IMR-90 (cell line): ENCODE measurements around the gene TMEM170A. TPM values are rescaled to one million over a fixed set of nuclear protein-coding genes. Genes with fewer than 3 reads are reported as not detected.

Experiments
- ATAC-seq: fragments of 200-7000 bp; cut with Tn5 transposase; 2 replicates; pipeline ENCODE4 v1.9.1; 2020; ENCODE audit warnings: low read depth, mild to moderate bottlenecking, moderate library complexity
- BruUV-seq: library from RNA; stranded (reverse); fragments of 400-500 nt; replicated peaks from 2 replicates; lab custom pipeline; 2021; lab: Mats Ljungman, UMichigan
- CTCF ChIA-PET: fragments of 300-600 bp; formaldehyde crosslinking; extraction: SDS; loops from one replicate; lab custom pipeline; 2021; ENCODE audit warnings: antibody characterized with exemption; lab: Yijun Ruan, JAX
- POLR2A ChIA-PET: fragments of 300-600 bp; sonication (Branson Sonifier 250); formaldehyde crosslinking; loops from one replicate; lab custom pipeline; 2022; ENCODE audit warnings: antibody characterized with exemption; ENCODE audit not compliant: unreplicated experiment; lab: Charles Lee
- DNase-seq: peaks from one replicate; pipeline ENCODE4 v3.0.0; 2013
- H2AFZ ChIP-seq: replicated peaks from 2 replicates; pipeline ENCODE3; 2013; ENCODE audit warnings: low read length, mild to moderate bottlenecking; ENCODE audit not compliant: poor library complexity
- H2AK5ac ChIP-seq: 2 replicates; pipeline ENCODE4 v1.6.1; 2013; ENCODE audit warnings: low read depth, low read length, inconsistent platforms
- H2AK9ac ChIP-seq: replicated peaks from 2 replicates; pipeline ENCODE3; 2013; ENCODE audit warnings: mild to moderate bottlenecking, low read depth, low read length, moderate library complexity; ENCODE audit not compliant: poor library complexity
- H2BK120ac ChIP-seq: 2 replicates; pipeline ENCODE4 v1.6.1; 2013; ENCODE audit warnings: low read depth, low read length, inconsistent platforms
- H2BK15ac ChIP-seq: 3 replicates; pipeline ENCODE4 v1.6.1; 2013; ENCODE audit warnings: low read depth, low read length, inconsistent platforms
- H2BK20ac ChIP-seq: 2 replicates; pipeline ENCODE4 v1.6.1; 2013; ENCODE audit warnings: low read depth, mild to moderate bottlenecking, inconsistent platforms, low read length, moderate library complexity
- H2BK5ac ChIP-seq: 2 replicates; pipeline ENCODE4 v1.6.1; 2013; ENCODE audit warnings: mild to moderate bottlenecking, low read depth, low read length, inconsistent platforms; ENCODE audit not compliant: poor library complexity, severe bottlenecking
- H3K14ac ChIP-seq: replicated peaks from 2 replicates; pipeline ENCODE4 v1.6.1; 2013; ENCODE audit warnings: low read depth, low read length, inconsistent platforms
- H3K18ac ChIP-seq: 2 replicates; pipeline ENCODE4 v1.6.1; 2013; ENCODE audit warnings: low read depth, low read length, control low read depth
- H3K23ac ChIP-seq: 2 replicates; pipeline ENCODE4 v1.6.1; 2013; ENCODE audit warnings: low read depth, low read length, inconsistent platforms
- H3K27ac ChIP-seq: 2 replicates; pipeline ENCODE4 v1.5.1; 2013; ENCODE audit warnings: mild to moderate bottlenecking, control low read depth, low read length; ENCODE audit not compliant: insufficient read depth
- H3K27me3 ChIP-seq: 2 replicates; pipeline ENCODE4 v1.6.1; 2013; ENCODE audit warnings: low read length; ENCODE audit not compliant: control insufficient read depth, insufficient read depth
- H3K36me3 ChIP-seq: 2 replicates; pipeline ENCODE4 v1.6.1; 2013; ENCODE audit warnings: low read length, mixed read lengths; ENCODE audit not compliant: control insufficient read depth, insufficient read depth
- H3K4ac ChIP-seq: 2 replicates; pipeline ENCODE4 v1.6.1; 2013; ENCODE audit warnings: low read depth, low read length, inconsistent platforms
- H3K4me1 ChIP-seq: 2 replicates; pipeline ENCODE4 v1.6.1; 2013; ENCODE audit warnings: low read length, mixed read lengths; ENCODE audit not compliant: control insufficient read depth, insufficient read depth
- H3K4me2 ChIP-seq: 2 replicates; pipeline ENCODE4 v1.6.1; 2013; ENCODE audit warnings: low read depth, mild to moderate bottlenecking, control low read depth, low read length, moderate library complexity
- H3K4me3 ChIP-seq: 2 replicates; pipeline ENCODE4 v1.5.1; 2013; ENCODE audit warnings: low read depth, mild to moderate bottlenecking, control low read depth, low read length, moderate library complexity; ENCODE audit not compliant: insufficient read depth
- H3K56ac ChIP-seq: 2 replicates; pipeline ENCODE4 v1.6.1; 2013; ENCODE audit warnings: low read length, inconsistent platforms; ENCODE audit not compliant: insufficient read depth; ENCODE audit errors: extremely low read depth
- H3K79me1 ChIP-seq, 2 experiments: 2 replicates each; pipeline ENCODE4 v1.6.1; 2013; ENCODE audit warnings: low read length in 2 of 2, inconsistent platforms in 1 of 2, low read depth in 1 of 2
- H3K9ac ChIP-seq: 2 replicates; pipeline ENCODE4 v1.6.1; 2013; ENCODE audit warnings: low read depth, low read length, control low read depth
- H3K9me1 ChIP-seq: 2 replicates; pipeline ENCODE4 v1.6.1; 2013; ENCODE audit warnings: low read length, inconsistent platforms; ENCODE audit not compliant: insufficient read depth
- H3K9me3 ChIP-seq: 2 replicates; pipeline ENCODE4 v1.6.1; 2013; ENCODE audit warnings: low read length; ENCODE audit not compliant: control insufficient read depth, insufficient read depth
- H4K20me1 ChIP-seq: 2 replicates; pipeline ENCODE4 v1.6.1; 2013; ENCODE audit warnings: low read length, inconsistent platforms; ENCODE audit not compliant: insufficient read depth
- H4K5ac ChIP-seq: 2 replicates; pipeline ENCODE4 v1.6.1; 2013; ENCODE audit warnings: mild to moderate bottlenecking, low read depth, low read length, control low read depth
- H4K8ac ChIP-seq, 2 experiments: 2 replicates each; pipeline ENCODE4 v1.6.1; 2013; ENCODE audit warnings: low read depth in 2 of 2, low read length in 2 of 2, control low read depth in 1 of 2, inconsistent platforms in 1 of 2
- H4K91ac ChIP-seq: 2 replicates; pipeline ENCODE4 v1.6.1; 2013; ENCODE audit warnings: low read depth, low read length, inconsistent platforms; ENCODE audit not compliant: insufficient read depth
- BHLHE40 ChIP-seq: fragments of 150-350 bp; IDR thresholded peaks from 2 replicates; pipeline ENCODE4 v1.6.1; 2016; ENCODE audit warnings: mild to moderate bottlenecking, low read depth, low read length
- CEBPB ChIP-seq: IDR thresholded peaks from 2 replicates; pipeline ENCODE4 v1.6.1; 2012; ENCODE audit warnings: low read depth, low read length, improper control_type of control experiment
- CHD1 ChIP-seq: IDR thresholded peaks from 2 replicates; pipeline ENCODE4 v1.6.1; 2012; ENCODE audit warnings: low read depth, low read length, improper control_type of control experiment
- FOS ChIP-seq: fragments of 150-350 bp; IDR thresholded peaks from 2 replicates; pipeline ENCODE4 v1.6.1; 2016; ENCODE audit warnings: low read depth, low read length
- MAFK ChIP-seq: IDR thresholded peaks from 2 replicates; pipeline ENCODE4 v1.6.1; 2012; ENCODE audit warnings: low read depth, low read length, improper control_type of control experiment
- NFE2L2 ChIP-seq: fragments of 150-350 bp; IDR thresholded peaks from 2 replicates; pipeline ENCODE4 v1.6.1; 2016; ENCODE audit warnings: low read depth, mild to moderate bottlenecking, low read length
- RCOR1 ChIP-seq: IDR thresholded peaks from 2 replicates; pipeline ENCODE4 v1.6.1; 2012; ENCODE audit warnings: mild to moderate bottlenecking, low read length, improper control_type of control experiment; ENCODE audit not compliant: insufficient replicate concordance
- RFX5 ChIP-seq: IDR thresholded peaks from 2 replicates; pipeline ENCODE4 v1.8.0; 2012; ENCODE audit warnings: low read depth, mild to moderate bottlenecking, low read length, moderate library complexity
- WGBS, 2 experiments: methylation state at CpG; one replicate each; pipeline versions ENCODE4 v1.1.5 to v1.1.7; 2013; ENCODE audit warnings: missing lambda C conversion rate in 2 of 2; ENCODE audit not compliant: insufficient read length in 1 of 2; ENCODE audit errors: extremely low coverage in 2 of 2; 5-methylcytosine and 5-hydroxymethylcytosine counted together
- dilution Hi-C: fragments of 300-500 bp; cut with HindIII; formaldehyde crosslinking; loops from one replicate; pipeline ENCODE4 v1.14.3; 2018; ENCODE audit warnings: low sequenced_read_pairs; ENCODE audit not compliant: unreplicated experiment
- in situ Hi-C: fragments of 300-500 bp; cut with MboI; formaldehyde crosslinking; loops from 3 replicates; pipeline ENCODE4 v1.14.3; 2019; ENCODE audit warnings: low sequenced_read_pairs, inconsistent platforms, mixed read lengths
- intact Hi-C: fragments of 100-400 bp; cut with micrococcal nuclease; formaldehyde crosslinking; loops from 2 replicates; pipeline ENCODE4 v1.10.0; 2022
- polyA plus RNA-seq, 3 experiments: library from polyadenylated mRNA; depleted of rRNA; stranded (reverse); fragments of >200 nt; gene quantifications; 2 replicates each; pipeline ENCODE4 v1.2.3, GENCODE V29; 2012; ENCODE audit warnings: low replicate concordance in 1 of 3
- total RNA-seq: library from RNA; depleted of rRNA; stranded (reverse); fragments of >200 nt; gene quantifications from 2 replicates; pipeline ENCODE4 v1.2.3, GENCODE V29; 2012

Gene TMEM170A
- total and polyA plus RNA-seq, 2 of the 4 experiments (the other 2 are of a cell fraction), result 7.3 to 10.9 TPM

DNA sequence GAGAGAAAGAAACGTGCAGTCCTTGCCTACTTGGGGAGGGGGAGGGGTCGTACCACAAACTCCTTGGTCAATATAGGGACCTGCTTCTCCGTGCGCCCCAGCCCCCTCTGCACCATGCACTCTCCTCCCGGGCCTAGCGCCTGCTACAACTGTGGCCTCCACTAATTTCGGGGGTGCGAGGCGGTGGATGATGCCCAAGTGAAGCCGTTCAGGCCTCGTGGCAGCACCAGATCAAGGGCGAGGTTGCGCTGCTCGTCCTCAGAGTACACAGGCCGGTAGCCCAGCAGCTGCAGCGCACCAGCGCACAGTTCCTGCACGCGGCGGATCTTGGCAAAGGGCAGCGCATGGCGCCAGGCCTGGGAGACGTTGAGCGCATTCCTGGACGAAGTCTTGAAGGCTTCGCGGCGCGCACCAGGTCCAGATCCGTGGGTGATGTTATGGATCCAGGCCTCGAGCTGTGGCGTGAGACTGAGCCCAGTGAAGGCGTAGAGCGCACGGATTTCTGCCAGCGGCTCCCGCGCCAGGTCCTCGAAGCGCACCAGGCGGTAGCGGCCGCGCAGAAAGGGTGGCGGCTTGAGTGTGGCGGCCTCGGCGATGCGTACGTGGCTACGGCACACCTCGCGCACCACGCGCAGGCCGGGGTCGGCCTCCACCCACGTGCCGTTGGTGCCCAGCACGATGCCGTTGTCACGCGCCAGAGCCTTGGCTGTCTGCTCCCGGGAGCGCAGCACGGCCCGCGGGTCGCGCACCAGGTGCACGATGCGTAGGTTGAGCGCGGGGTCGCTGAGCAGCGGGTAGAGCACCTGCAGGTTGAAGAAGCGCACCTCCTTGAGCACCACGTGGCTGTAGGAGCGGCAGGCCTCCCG, 14.2 kb upstream of the TMEM170A start:
- Histone ChIP-seq H4K8ac (no peak overlapping the region), H2AK9ac (peak overlapping the region; percentile 42), H3K27ac (no peak overlapping the region), H2AFZ (no peak overlapping the region), H2BK20ac (no peak overlapping the region), H3K18ac (no peak overlapping the region), H2BK5ac (no peak overlapping the region), H3K23ac (no peak overlapping the region), H3K4ac (no peak overlapping the region), H3K36me3 (no peaks in the 10 kb centered on the region), H3K79me1 (no peaks in the 10 kb centered on the region), H3K4me3 (no peak overlapping the region), H4K91ac (no peak overlapping the region), H3K56ac (no peak overlapping the region), H3K4me2 (no peak overlapping the region), H2BK120ac (no peak overlapping the region), H2AK5ac (no peak overlapping the region), H4K20me1 (no peaks in the 10 kb centered on the region), H3K9me1 (no peaks in the 10 kb centered on the region), H2BK15ac (no peak overlapping the region), H4K5ac (no peak overlapping the region), H3K9ac (no peak overlapping the region), H3K9me3 (no peaks in the 10 kb centered on the region), H3K4me1 (no peaks in the 10 kb centered on the region), H3K14ac (no peak overlapping the region), H3K27me3 (peaks cover 20% of the 10 kb centered on the region)
- dilution Hi-C loops, result no loop called here
- WGBS, 2 experiments, result 95% methylated on average over 46 of the region's 80 CpGs; no CpG with 5 or more reads in 1 of the 2 experiments
- in situ Hi-C loops, result no loop called here
- BruUV-seq, result no TSS peak
- ChIA-PET POLR2A (no interaction called here), CTCF (no interaction called here)
- no peak for ATAC-seq
- intact Hi-C loops, result no loop called here
- no peak for DNase-seq
- TF ChIP-seq BHLHE40, result no peak
- no peak for TF ChIP-seq MAFK
- TF ChIP-seq RCOR1, result no peak
- TF ChIP-seq FOS, result no peak
- TF ChIP-seq NFE2L2, result no peak
- TF ChIP-seq RFX5, result no peak
- TF ChIP-seq CHD1, result no peak
- TF ChIP-seq CEBPB, result no peak
